Gastroesophageal sphincter (tissue), 4 donors: ENCODE results near the gene ATAD3A. TPM values are rescaled to one million over a fixed set of nuclear protein-coding genes. Genes with fewer than 3 reads are reported as not detected.

Experiments used
- ATAC-seq: fragments of 150-250 bp; one replicate; pipeline ENCODE4 v1.9.1; 2016; ENCODE audit warnings: mild to moderate bottlenecking, moderate library complexity
- H3K27ac ChIP-seq, 4 donors: fragments of 200-600 bp; sonication (generic) in 3 of 4; 1 replicate in 3 of 4; 2 replicates in 1 of 4; pipeline ENCODE4 v1.5.1; 2016 to 2019
- H3K27me3 ChIP-seq: fragments of 200-600 bp; sonication (generic); one replicate; pipeline ENCODE4 v1.5.1; 2019
- H3K36me3 ChIP-seq, 2 donors: fragments of 200-600 bp; sonication (generic); one replicate each; pipeline ENCODE4 v1.5.1; 2019; ENCODE audit warnings: control low read depth in 1 of 2
- H3K4me1 ChIP-seq, 3 donors: fragments of 200-600 bp; sonication (generic); 1 replicate in 2 of 3; 2 replicates in 1 of 3; pipeline ENCODE4 v1.5.1; 2016 to 2019; ENCODE audit warnings: control low read depth in 2 of 3
- H3K4me3 ChIP-seq, 2 donors: fragments of 200-600 bp; sonication (generic); one replicate each; pipeline ENCODE4 v1.5.1; 2019; ENCODE audit warnings: mild to moderate bottlenecking in 1 of 2, moderate library complexity in 1 of 2
- H3K9me3 ChIP-seq, 3 donors: fragments of 200-600 bp; sonication (generic); one replicate each; pipeline ENCODE4 v1.5.1; 2017 to 2019; ENCODE audit warnings: control low read depth in 2 of 3
- EP300 ChIP-seq: sonication (generic); formaldehyde crosslinking; IDR thresholded peaks from one replicate; pipeline ENCODE4 v1.6.1; 2017; ENCODE audit warnings: antibody characterized with exemption, mild to moderate bottlenecking
- POLR2A ChIP-seq, 2 donors: fragments of 450-650 bp; IDR thresholded peaks; one replicate each; pipeline ENCODE4 v1.6.1; 2017; ENCODE audit warnings: antibody characterized with exemption in 2 of 2, mild to moderate bottlenecking in 2 of 2, moderate library complexity in 1 of 2
- POLR2AphosphoS5 ChIP-seq: sonication (generic); formaldehyde crosslinking; IDR thresholded peaks from one replicate; pipeline ENCODE4 v1.6.1; 2017; ENCODE audit warnings: antibody characterized with exemption
- WGBS, 2 donors: methylation state at CpG; one replicate each; pipeline ENCODE4 v1.1.5; 2018; ENCODE audit warnings: low coverage in 1 of 2; 5-methylcytosine and 5-hydroxymethylcytosine counted together
- total RNA-seq, 4 donors: library from RNA; depleted of rRNA; stranded (reverse); fragments of >200 nt; gene quantifications; one replicate each; pipeline ENCODE4 v1.1.0, GENCODE V29; 2016
- TF ChIP-seq, protein P1 (sequence below), 4 experiments: fragments of 200-600 bp in 2 of 4; fragments of 450-650 bp in 2 of 4; sonication (generic) in 1 of 4; IDR thresholded peaks; one replicate each; pipeline ENCODE4 v1.5.1; 2017 to 2019; ENCODE audit warnings: antibody characterized with exemption in 4 of 4, mild to moderate bottlenecking in 2 of 4, moderate library complexity in 2 of 4

The ATAD3A gene
- total RNA-seq, 4 donors from 2014 or later, result 14.9 to 32.9 (median 19.1) TPM

GRCh38 chr1:1559066-1559465 lies 47.1 kb downstream of the ATAD3A start:
- no peak overlapping the region for H3K4me3 ChIP-seq
- 69 to 86% methylated on average over 7 to 14 of the region's 17 CpGs for WGBS, 2 donors
- TF ChIP-seq, protein P1, sequence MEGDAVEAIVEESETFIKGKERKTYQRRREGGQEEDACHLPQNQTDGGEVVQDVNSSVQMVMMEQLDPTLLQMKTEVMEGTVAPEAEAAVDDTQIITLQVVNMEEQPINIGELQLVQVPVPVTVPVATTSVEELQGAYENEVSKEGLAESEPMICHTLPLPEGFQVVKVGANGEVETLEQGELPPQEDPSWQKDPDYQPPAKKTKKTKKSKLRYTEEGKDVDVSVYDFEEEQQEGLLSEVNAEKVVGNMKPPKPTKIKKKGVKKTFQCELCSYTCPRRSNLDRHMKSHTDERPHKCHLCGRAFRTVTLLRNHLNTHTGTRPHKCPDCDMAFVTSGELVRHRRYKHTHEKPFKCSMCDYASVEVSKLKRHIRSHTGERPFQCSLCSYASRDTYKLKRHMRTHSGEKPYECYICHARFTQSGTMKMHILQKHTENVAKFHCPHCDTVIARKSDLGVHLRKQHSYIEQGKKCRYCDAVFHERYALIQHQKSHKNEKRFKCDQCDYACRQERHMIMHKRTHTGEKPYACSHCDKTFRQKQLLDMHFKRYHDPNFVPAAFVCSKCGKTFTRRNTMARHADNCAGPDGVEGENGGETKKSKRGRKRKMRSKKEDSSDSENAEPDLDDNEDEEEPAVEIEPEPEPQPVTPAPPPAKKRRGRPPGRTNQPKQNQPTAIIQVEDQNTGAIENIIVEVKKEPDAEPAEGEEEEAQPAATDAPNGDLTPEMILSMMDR (IDR thresholded peaks at IDR 0.05), result no peak
- no peak for TF ChIP-seq EP300
- TF ChIP-seq POLR2A (IDR thresholded peaks at IDR 0.05), result no peak
- no peak for TF ChIP-seq POLR2AphosphoS5
- H3K36me3 ChIP-seq, result peaks cover 0 to 54% of the 10 kb centered on the region in 2 donors
- ATAC-seq, result no peak
- no peak overlapping the region for H3K27ac ChIP-seq
- no peaks in the 10 kb centered on the region for H3K27me3 ChIP-seq
- H3K4me1 ChIP-seq, result peaks cover 0 to 10% (median 5%) of the 10 kb centered on the region in 3 donors
- no peaks in the 10 kb centered on the region for H3K9me3 ChIP-seq

DNA sequence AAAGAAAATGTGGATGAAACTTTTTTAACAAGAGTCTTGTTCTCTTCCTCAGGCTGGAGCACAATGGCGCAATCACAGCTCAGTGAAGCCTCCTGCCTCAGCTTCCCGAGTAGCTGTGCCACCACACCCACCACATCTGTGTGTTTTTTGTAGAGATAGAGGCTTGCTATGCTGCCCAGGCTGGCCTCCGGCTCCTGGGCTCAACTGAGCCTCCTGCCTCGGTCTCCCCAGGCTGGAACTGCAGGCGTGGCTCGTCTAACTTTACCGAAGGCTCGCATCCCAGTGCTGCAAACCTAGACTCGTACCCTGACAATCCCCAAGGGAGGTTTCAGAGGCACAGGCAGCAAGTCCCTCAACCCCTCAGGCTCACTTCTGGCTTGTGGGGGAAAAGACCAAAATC lies 48.2 kb downstream of the ATAD3A start:
- no peaks in the 10 kb centered on the region for H3K4me1 ChIP-seq
- ATAC-seq, result no peak
- no peaks in the 10 kb centered on the region for H3K27me3 ChIP-seq
- peaks cover 0 to 62% of the 10 kb centered on the region in 2 donors for H3K36me3 ChIP-seq
- 100% methylated on average over 1 of the region's 9 CpGs; no CpG with 5 or more reads in 1 of the 2 donors for WGBS, 2 donors
- H3K4me3 ChIP-seq, result no peak overlapping the region
- TF ChIP-seq, protein P1 (IDR thresholded peaks at IDR 0.05), result no peak
- no peak for TF ChIP-seq POLR2A (IDR thresholded peaks at IDR 0.05)
- no peak for TF ChIP-seq POLR2AphosphoS5
- TF ChIP-seq EP300, result no peak
- no peaks in the 10 kb centered on the region for H3K9me3 ChIP-seq
- no peak overlapping the region for H3K27ac ChIP-seq

DNA sequence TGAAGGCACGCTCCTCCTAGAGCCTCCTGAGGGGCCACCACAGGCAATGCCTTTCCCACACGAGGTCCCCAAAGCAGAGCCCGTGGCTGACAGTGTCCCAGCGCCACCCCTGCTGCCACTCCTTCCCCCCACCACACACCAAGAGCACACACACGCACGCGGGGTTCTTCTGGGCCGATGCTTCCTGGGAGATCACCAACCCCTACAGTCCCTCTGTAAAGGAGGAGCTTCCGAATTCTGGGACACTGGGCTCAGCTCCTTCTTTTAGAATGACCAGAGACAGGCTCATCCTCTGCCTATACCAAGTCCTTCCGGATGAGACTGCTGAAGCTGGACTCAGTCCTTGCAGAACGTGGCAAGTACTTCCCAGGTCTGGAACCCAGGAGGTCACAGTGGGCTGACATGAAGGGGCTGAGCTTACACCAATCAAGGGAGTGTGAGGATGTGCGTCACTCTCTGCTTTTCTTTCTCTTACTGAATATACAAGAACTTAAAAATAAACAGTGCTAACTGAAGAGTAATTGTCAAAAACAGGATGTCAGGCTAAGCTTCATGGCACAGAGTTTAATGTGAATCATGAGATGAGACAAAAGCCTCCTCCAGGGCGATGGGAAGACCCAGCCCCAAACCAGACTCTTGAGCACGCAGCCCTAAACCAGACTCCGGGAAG lies 50.0 kb downstream of the ATAD3A start:
- Histone ChIP-seq H3K4me1 (peaks cover 0 to 7% (median 0%) of the 10 kb centered on the region in 3 donors), H3K36me3 (peaks cover 0 to 66% of the 10 kb centered on the region in 2 donors), H3K9me3 (no peaks in the 10 kb centered on the region), H3K4me3 (no peak overlapping the region), H3K27ac (no peak overlapping the region), H3K27me3 (no peaks in the 10 kb centered on the region)
- ATAC-seq, result no peak
- TF ChIP-seq POLR2AphosphoS5 (no peak), POLR2A (IDR thresholded peaks at IDR 0.05) (no peak), EP300 (no peak)
- TF ChIP-seq, protein P1 (IDR thresholded peaks at IDR 0.05), result no peak
- WGBS, 2 donors, result 85 to 90% methylated on average over 8 to 11 of the region's 15 CpGs

DNA sequence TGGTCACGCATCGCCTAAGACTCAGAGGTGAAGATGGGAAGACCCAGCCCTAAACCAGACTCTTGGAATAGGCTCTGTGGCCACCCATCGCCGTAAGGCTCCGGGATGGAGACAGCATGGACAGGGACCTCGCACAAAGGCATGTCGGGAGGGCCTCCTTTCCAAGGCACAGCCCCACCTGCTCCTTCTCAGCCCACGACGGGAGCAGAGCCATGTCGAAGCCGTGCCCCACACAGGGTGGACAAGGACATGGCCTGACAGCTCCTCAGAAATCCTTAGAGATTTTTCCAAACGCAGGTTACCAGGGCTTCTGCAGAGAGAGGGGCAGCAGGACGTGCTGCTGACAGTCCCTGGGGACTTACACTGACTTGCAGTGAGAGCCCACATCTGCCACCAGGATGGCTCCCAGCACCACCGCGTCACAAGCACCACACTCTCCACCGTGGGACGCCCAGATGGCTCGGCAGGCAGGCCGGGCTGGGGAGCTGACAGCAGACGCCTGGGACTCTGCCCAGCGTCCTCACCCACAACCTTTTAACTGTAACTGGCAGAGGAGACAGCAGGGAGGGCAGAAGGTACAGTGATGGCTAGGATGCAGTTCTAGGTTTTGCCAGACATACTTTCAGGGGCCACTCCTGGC lies 50.7 kb downstream of the ATAD3A start:
- ATAC-seq, result no peak
- TF ChIP-seq EP300 (no peak), POLR2AphosphoS5 (no peak), POLR2A (IDR thresholded peaks at IDR 0.05) (no peak)
- TF ChIP-seq, protein P1 (IDR thresholded peaks at IDR 0.05), result no peak
- 84% methylated on average over 12 of the region's 21 CpGs; no CpG with 5 or more reads in 1 of the 2 donors for WGBS, 2 donors
- Histone ChIP-seq H3K4me3 (no peak overlapping the region), H3K9me3 (no peaks in the 10 kb centered on the region), H3K27ac (no peak overlapping the region), H3K36me3 (peaks cover 0 to 66% of the 10 kb centered on the region in 2 donors), H3K27me3 (no peaks in the 10 kb centered on the region), H3K4me1 (peaks cover 0 to 15% (median 0%) of the 10 kb centered on the region in 3 donors)

- TF ChIP-seq, protein P1 (IDR thresholded peaks at IDR 0.05), result no peak
- TF ChIP-seq EP300, result no peak
- no peak for TF ChIP-seq POLR2AphosphoS5
- no peak for TF ChIP-seq POLR2A (IDR thresholded peaks at IDR 0.05)
- Histone ChIP-seq H3K4me3 (no peak overlapping the region), H3K27ac (no peak overlapping the region), H3K4me1 (peaks cover 0 to 25% (median 0%) of the 10 kb centered on the region in 3 donors), H3K36me3 (peaks cover 0 to 66% of the 10 kb centered on the region in 2 donors), H3K9me3 (no peaks in the 10 kb centered on the region), H3K27me3 (no peaks in the 10 kb centered on the region)
- WGBS, 2 donors, result 91 to 92% methylated on average over 8 to 12 of the region's 12 CpGs
- no peak for ATAC-seq
These were observed 51.7 kb downstream of the ATAD3A start for GRCh38 chr1:1563688-1564087.
